ENCODE results near the gene KLHL3.

Gene KLHL3

GRCh38 chr5:137630216-137630971 is 105.5 kb downstream of the KLHL3 start:
- DNase-seq: no peak

- DNase-seq: no peak
These were observed 106.2 kb downstream of the KLHL3 start for GRCh38 chr5:137629646-137630045.

DNA sequence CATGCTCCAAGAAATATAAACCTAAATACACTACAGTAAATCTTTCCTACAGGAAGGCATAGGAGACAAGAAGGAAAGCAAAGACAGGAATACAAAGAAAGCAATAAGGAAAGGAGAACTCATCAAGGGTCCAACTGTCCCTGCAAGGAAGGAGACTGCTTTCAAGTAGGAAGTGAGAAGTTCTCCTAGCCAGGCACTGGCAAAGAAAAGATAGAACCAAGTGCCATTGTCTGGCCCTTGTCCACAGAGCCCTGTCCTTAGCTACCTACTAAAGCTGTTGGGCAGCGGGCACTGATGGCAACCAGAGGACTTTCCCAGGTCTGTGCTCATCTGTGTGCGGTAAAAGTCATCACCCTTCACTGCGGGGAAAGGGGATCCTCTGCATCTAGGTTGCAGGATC is 108.2 kb downstream of the KLHL3 start:
- DNase-seq: no peak

GRCh38 chr5:137627293-137627692 is 108.6 kb downstream of the KLHL3 start:
- DNase-seq: no peak

DNA sequence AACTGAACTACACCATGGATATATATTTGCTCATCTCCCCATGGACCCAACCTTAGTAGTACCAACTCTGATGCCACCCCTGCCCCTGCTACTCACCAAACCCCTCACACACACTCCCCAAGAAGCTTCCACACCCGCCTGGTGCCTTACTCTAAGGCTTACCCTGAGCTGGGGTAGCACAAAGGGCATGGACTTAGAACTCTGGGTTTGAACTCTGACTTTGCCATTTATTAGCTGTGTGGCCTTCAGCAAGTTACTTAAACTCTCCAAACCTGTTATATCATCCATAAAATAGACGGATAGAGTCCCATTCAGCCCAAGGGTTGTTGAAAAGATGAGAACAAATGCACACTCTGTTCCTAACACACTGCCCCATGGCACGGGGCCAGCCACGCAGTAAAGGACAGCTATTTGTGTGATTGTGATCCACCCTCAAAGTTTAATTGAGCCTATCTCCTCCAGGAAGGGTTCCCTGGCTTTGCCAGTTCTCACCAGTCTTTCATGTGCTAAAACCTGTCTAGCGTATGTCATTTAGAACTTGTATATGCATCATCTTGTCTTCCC is 111.0 kb downstream of the KLHL3 start:
- DNase-seq: no peak

DNA sequence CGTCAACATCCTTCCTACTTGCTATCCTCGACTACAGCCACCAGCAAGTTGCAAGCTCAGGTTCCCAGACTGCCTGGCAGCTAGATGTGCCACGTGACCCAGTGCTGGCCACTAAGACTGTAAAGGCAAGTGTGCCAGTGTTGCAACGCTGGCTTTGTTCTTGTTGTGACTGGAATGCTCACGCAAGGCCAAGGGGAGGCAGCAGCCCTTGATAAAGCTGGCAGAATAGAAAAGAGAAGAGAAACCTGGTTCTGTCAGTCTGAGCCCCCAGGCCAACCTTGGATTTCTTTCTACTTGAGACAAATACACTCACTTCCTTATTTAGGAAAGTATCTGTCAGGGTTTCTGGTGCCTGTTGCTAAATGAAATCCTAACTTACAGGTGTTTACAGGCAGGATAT is 113.0 kb downstream of the KLHL3 start:
- no peak for DNase-seq

DNA sequence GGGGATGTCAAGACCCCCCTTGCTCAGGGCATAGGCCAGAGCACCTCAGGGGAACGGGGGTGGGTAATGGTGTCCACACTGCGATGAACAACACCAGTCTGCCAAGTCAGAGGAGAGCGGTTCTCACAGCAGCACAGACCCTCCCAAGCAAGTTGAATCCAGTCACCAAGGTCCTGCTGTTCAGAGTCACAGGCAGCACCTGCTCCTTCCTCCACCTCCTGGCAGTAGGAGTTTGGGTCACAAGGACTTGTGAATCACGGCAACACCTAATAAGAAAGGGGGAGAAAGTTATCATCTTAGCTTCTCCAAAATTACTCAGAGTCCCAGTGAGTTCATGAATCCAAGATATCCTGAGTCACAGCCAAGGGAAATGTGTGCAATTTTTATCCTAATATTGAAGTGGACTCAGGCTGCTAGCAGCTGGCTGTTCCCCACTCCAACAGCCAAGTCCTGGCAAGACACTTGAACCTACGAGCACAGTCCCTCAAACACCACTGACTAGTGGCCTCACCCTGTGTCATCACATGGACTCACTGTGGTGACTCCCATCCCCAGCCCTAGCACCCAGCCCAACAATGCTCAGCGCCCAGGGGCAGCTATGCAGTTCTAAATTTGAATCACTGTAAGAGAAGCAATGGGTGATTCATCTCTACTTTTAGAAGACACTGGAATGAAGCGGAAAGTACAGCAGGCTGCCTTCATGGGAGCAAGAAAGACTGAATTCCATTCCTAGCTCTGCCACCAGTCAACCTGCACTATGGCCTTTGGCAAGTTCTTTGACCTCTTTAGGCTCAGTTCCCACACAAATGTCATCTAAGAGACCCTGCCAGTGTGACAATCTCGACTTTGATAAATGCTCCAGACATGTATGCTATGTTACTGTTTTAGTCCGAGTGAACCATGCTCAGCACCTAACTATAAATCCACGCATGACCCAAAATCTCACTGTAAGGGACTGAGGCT is 113.7 kb downstream of the KLHL3 start:
- DNase-seq: no peak

DNA sequence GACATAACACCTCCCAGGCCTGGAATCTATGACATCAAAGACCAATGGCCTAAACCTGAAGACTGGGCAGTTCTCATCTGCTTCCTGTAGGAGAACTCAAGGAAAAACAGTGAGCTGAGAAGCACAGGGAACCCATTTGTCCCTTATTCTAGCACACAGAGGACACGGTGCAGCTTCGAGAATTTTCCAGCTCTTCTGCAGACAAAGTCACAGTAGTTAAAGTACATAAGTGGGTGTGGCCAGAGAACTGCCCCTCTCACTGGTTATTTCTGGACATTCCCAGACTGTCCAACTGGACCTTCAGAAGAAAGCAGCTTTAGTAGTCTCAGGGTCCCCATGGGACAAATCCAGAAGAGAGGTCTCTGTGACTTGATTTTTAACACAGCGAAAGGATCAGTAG is 114.6 kb downstream of the KLHL3 start:
- DNase-seq: no peak

GRCh38 chr5:137619191-137619870 is 116.6 kb downstream of the KLHL3 start:
- DNase-seq: no peak

DNA sequence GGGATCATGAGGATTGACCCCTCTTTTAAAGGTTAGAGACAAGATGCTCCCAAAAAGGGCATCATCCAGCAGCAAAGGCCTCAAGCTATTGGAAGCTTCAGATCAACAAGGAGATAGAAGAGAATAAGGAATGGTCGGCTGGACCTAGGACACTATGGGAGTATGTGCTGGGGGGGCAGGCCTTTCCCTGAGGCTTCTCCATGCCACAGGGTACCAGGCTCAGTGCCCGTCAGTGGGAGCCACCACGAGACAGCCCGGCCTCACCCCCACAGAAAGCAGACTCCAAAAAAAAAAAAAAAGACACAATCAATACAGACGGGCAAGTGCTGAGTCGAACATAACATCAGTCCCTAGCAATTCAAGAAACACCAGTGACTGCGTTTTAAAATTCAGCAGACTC is 117.4 kb downstream of the KLHL3 start:
- DNase-seq: no peak

- DNase-seq: no peak
These were observed 118.2 kb downstream of the KLHL3 start for GRCh38 chr5:137617528-137618205.

- no peak for DNase-seq
These were observed 119.8 kb downstream of the KLHL3 start for GRCh38 chr5:137616046-137616445.

DNA sequence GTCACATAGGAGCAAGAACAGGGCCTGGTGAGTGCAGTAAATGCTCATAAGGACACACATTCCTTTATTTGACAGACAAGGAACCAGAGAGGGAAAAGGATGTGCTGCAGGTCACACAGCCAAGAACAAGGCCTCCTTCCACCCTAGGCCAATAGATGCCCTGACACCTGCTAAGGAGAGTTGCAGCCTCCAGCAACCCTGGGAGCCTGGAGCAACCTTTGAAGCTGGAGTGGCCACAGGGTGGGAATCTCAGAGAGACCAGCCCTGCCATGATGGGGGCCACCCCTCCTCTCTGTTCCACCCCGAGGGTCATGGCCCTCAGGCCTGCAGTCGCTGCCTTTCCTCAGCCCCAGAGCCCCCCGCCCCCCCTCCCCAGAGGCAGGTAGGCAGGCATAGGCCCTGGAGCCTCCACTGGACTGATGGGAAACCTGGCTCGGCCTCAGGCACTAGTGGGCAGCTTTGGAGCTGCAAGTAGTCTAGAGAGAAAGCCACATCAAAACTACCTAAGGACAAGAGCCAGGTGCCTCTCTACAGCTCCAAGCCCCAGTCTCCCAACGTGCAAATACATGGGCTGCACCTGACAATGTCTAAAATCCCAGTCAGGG is 120.6 kb downstream of the KLHL3 start:
- no peak for DNase-seq

GRCh38 chr5:137613554-137614265 is 122.2 kb downstream of the KLHL3 start:
- no peak for DNase-seq

GRCh38 chr5:137612576-137612975 is 123.3 kb downstream of the KLHL3 start:
- no peak for DNase-seq

DNA sequence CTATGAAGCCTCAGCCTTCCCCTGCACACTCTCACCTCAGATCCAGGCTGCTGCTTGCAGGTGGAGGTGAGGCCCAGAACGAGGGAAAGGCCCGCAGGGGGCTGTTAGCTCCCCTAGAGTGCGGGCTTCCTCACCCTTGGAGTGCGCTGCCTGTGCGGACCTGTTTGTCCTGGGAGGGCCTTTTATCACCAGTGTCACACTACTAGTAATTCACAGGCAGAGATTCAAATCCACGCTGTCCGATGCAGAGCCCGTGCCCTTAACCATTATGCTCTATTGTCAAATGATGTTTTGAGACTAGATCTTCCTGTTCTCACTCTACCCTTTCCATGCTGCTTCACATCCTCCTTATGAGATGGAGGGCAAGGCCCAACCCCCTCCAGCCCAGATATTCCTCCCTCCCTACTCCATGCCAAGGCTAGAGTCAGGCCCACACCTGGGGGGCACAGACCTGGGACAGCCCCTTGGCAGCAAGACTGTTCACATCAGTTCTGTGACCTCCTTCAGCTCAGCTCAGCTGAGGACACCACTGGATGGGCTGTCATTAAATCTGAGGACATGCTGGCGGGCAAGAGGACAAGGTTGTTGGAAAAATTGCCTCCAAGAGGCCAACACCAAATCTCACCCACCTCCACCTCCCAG is 124.0 kb downstream of the KLHL3 start:
- DNase-seq: no peak

- DNase-seq: no peak
These were observed 124.8 kb downstream of the KLHL3 start for GRCh38 chr5:137611011-137611580.

DNA sequence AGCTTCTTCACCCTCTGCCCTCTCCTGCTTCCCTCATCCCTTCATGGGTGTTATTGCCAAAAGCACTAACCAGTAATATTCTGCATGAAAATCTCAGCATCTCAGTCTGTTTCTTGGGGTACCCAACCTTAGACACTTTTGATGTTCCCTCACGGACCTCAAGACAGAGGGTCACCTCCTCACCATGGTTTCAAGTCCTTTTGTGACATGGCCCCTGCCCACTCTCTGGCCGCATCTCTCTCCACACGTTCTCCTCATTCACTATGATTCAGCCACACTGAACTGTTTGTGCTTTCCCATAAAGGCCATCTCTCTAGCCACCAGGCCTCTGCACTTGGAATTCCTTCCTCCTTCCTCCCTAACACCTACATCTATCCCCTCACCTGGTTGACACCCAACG is 125.3 kb downstream of the KLHL3 start:
- no peak for DNase-seq

DNA sequence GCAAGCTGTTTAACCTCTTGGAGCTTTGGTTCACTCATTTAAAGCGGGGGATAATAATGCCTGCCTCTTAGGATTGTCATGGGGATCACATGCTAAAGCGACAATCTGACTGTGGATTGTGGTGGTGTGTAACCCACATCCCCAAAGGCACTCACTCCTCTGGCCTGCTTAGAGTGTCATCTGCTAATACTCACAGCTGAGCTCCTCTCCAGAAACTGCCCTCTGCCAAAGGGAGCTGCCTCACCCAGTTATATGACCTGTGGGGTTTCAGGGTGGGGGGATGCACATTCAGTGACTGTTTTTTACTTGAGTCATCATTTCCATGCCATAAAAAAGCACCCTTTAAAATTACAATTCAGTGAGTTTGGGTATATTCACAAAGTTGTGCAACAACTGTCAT is 126.8 kb downstream of the KLHL3 start:
- no peak for DNase-seq

GRCh38 chr5:137607771-137608170 is 128.1 kb downstream of the KLHL3 start:
- no peak for DNase-seq

- DNase-seq: no peak
These were observed 129.5 kb downstream of the KLHL3 start for GRCh38 chr5:137606401-137606800.

Measured in activated CD4-positive, CD25-positive, alpha-beta regulatory T cell (primary cell).